ENCODE measurements around the gene ZNF135.

The ZNF135 gene

DNA sequence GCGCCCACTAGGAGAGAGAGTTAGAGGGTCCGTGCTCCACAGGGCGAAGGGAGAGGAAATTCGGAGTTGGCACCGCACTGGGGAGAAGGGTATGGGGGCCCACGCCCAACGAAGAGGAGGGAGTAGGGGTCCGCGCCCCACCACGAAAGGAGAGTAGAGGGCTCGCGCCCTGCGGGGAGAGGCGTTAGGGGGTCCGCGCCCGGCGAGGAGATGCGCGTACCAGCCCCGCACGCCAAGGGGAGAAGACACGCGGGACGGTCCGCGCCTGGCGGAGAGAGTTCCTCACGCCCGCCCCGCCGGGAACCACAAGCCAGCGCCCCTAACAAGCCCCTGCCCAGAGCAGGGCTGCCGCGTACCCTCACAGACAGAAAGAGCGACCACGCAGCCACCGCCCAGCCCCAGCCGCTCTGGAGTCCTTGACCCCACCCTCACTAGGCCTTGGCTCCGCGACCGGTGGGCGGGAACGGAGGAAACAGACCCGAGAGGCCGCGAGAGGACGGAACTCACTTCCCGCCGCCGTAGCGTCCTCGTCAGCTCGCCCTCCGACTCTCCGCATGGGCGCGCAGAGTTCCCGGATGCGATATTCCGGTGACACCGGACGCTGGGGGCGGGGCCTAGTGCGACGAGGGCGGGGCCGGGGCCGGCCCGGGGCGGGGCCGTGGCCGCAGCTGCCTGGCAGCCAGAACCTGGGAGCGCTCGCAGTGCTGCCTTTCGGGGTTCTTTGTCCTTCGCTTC, 58.9 kb downstream of the ZNF135 start:
- Histone ChIP-seq H3K27ac (ENCODE audit: low read length) (no peak overlapping the region), H3K4me1 (ENCODE audit: low read length) (no peaks in the 10 kb centered on the region), H2AFZ (ENCODE audit: low read depth, low read length) (no peak overlapping the region), H3K27me3 (ENCODE audit: low read depth, low read length) (no peaks in the 10 kb centered on the region), H3K79me2 (ENCODE audit: low read length) (no peaks in the 10 kb centered on the region), H4K20me1 (ENCODE audit: insufficient read depth, low read length) (no peaks in the 10 kb centered on the region), H3K36me3 (replicated peaks; ENCODE audit: low read depth, low read length) (no peaks in the 10 kb centered on the region), H3K4me3 (ENCODE audit: low read length) (no peak overlapping the region), H3K9ac (ENCODE audit: low read length) (no peak overlapping the region), H3K9me3 (ENCODE audit: insufficient read depth, low read length) (peaks cover 41% of the 10 kb centered on the region), H3K4me2 (ENCODE audit: low read length) (no peak overlapping the region)
- TF ChIP-seq, protein P1, sequence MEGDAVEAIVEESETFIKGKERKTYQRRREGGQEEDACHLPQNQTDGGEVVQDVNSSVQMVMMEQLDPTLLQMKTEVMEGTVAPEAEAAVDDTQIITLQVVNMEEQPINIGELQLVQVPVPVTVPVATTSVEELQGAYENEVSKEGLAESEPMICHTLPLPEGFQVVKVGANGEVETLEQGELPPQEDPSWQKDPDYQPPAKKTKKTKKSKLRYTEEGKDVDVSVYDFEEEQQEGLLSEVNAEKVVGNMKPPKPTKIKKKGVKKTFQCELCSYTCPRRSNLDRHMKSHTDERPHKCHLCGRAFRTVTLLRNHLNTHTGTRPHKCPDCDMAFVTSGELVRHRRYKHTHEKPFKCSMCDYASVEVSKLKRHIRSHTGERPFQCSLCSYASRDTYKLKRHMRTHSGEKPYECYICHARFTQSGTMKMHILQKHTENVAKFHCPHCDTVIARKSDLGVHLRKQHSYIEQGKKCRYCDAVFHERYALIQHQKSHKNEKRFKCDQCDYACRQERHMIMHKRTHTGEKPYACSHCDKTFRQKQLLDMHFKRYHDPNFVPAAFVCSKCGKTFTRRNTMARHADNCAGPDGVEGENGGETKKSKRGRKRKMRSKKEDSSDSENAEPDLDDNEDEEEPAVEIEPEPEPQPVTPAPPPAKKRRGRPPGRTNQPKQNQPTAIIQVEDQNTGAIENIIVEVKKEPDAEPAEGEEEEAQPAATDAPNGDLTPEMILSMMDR (IDR thresholded peaks at IDR 0.05; ENCODE audit: low read depth, low read length): no peak
- TF ChIP-seq EZH2phosphoT487 (IDR thresholded peaks at IDR 0.05; ENCODE audit: low read depth): no peak

DNA sequence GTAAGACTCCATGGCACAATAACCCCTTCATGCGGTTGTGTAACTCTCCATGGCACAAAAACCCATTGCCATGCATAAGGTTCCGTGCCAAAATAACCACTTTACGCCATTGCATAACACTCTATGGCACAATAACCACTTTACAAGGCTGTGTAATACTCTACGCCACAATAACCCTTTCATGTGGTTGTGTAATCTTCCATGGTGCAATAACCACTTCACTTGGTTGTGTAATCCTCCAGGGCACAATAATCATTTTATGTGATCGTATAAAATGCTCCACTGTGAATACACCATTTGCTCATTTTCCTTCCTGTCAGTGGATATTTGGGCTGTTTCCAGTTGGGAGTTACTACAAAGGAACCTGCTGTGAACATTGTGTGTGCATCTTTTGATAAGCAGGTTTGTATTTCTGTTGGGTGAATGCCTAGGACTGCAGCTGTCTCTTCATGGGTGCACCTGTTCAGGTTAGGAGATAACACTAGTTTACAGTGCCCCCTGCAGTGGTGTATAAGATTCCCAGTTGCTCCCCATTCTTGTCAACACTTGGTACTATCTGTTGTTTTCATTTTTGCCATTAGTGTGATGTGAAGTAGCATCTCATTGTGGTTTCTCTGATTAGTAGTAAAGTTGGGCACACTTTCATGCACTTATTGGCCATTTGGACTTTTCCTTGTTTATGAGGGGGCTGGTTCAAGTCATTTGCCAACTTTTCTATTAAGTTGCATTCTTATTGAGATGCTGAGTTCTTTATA, 60.1 kb downstream of the ZNF135 start:
- Histone ChIP-seq H2AFZ (ENCODE audit: low read depth, low read length) (no peak overlapping the region), H3K9me3 (ENCODE audit: insufficient read depth, low read length) (peaks cover 52% of the 10 kb centered on the region), H3K4me1 (ENCODE audit: low read length) (no peaks in the 10 kb centered on the region), H3K27ac (ENCODE audit: low read length) (no peak overlapping the region), H3K36me3 (replicated peaks; ENCODE audit: low read depth, low read length) (no peaks in the 10 kb centered on the region), H3K4me2 (ENCODE audit: low read length) (no peak overlapping the region), H3K4me3 (ENCODE audit: low read length) (no peak overlapping the region), H4K20me1 (ENCODE audit: insufficient read depth, low read length) (no peaks in the 10 kb centered on the region), H3K79me2 (ENCODE audit: low read length) (no peaks in the 10 kb centered on the region), H3K9ac (ENCODE audit: low read length) (no peak overlapping the region), H3K27me3 (ENCODE audit: low read depth, low read length) (no peaks in the 10 kb centered on the region)
- TF ChIP-seq, protein P1 (IDR thresholded peaks at IDR 0.05; ENCODE audit: low read depth, low read length): no peak
- no peak for TF ChIP-seq EZH2phosphoT487 (IDR thresholded peaks at IDR 0.05; ENCODE audit: low read depth)
